Panc1 (cell line): ENCODE measurements around the gene PAGE4.

Source experiments
- TF ChIP-seq, protein P1 (sequence below): fragments of 450-650 bp; IDR thresholded peaks from 2 replicates; pipeline ENCODE4 v1.5.1; 2017; ENCODE audit warnings: mild to moderate bottlenecking
- TF ChIP-seq, protein P2 (sequence below), 2 experiments: IDR thresholded peaks; 2 replicates each; pipeline ENCODE4 v1.6.1; 2011 to 2012; ENCODE audit warnings: low read depth in 2 of 2, control low read depth in 1 of 2, low read length in 1 of 2, mild to moderate bottlenecking in 1 of 2, moderate library complexity in 1 of 2; ENCODE audit not compliant: insufficient read depth in 1 of 2

DNA sequence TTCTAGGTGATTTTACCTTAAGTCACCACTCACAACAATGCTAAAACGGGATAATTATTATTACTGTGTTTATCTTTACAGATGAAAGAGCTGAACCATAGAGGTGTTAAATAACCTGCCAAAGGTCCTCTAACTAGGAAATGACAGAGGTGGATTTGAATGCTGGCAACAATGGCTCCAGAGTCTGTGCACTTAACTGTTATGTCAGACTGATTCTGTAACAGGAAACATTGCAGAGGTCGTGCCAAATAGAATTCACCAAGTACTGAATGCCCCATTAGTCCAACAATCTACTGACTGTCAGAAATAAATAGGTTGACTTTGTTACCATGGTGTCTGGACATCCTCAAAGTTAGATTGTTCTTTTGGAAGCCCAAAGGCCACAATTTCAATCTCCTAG lies 29.2 kb downstream of the PAGE4 start:
- TF ChIP-seq, protein P1, sequence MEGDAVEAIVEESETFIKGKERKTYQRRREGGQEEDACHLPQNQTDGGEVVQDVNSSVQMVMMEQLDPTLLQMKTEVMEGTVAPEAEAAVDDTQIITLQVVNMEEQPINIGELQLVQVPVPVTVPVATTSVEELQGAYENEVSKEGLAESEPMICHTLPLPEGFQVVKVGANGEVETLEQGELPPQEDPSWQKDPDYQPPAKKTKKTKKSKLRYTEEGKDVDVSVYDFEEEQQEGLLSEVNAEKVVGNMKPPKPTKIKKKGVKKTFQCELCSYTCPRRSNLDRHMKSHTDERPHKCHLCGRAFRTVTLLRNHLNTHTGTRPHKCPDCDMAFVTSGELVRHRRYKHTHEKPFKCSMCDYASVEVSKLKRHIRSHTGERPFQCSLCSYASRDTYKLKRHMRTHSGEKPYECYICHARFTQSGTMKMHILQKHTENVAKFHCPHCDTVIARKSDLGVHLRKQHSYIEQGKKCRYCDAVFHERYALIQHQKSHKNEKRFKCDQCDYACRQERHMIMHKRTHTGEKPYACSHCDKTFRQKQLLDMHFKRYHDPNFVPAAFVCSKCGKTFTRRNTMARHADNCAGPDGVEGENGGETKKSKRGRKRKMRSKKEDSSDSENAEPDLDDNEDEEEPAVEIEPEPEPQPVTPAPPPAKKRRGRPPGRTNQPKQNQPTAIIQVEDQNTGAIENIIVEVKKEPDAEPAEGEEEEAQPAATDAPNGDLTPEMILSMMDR = no peak
- TF ChIP-seq, protein P2, sequence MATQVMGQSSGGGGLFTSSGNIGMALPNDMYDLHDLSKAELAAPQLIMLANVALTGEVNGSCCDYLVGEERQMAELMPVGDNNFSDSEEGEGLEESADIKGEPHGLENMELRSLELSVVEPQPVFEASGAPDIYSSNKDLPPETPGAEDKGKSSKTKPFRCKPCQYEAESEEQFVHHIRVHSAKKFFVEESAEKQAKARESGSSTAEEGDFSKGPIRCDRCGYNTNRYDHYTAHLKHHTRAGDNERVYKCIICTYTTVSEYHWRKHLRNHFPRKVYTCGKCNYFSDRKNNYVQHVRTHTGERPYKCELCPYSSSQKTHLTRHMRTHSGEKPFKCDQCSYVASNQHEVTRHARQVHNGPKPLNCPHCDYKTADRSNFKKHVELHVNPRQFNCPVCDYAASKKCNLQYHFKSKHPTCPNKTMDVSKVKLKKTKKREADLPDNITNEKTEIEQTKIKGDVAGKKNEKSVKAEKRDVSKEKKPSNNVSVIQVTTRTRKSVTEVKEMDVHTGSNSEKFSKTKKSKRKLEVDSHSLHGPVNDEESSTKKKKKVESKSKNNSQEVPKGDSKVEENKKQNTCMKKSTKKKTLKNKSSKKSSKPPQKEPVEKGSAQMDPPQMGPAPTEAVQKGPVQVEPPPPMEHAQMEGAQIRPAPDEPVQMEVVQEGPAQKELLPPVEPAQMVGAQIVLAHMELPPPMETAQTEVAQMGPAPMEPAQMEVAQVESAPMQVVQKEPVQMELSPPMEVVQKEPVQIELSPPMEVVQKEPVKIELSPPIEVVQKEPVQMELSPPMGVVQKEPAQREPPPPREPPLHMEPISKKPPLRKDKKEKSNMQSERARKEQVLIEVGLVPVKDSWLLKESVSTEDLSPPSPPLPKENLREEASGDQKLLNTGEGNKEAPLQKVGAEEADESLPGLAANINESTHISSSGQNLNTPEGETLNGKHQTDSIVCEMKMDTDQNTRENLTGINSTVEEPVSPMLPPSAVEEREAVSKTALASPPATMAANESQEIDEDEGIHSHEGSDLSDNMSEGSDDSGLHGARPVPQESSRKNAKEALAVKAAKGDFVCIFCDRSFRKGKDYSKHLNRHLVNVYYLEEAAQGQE (IDR thresholded peaks at IDR 0.05; ENCODE audit: insufficient read depth in 1 of 2, low read depth in 2 of 2, low read length in 1 of 2) = no peak
